A673 (cell line): ENCODE data around the gene CXADR.
"Not testable (repeated sequence)": the region's sequence is repeated elsewhere in the genome, so short reads cannot be mapped to it uniquely, and the experiment has no call there.

Source experiments
- EZH2 ChIP-seq: fragments of 200-600 bp; sonication (generic); IDR thresholded peaks from 2 replicates; pipeline ENCODE4 v1.6.1; 2017; ENCODE audit warnings: borderline replicate concordance, low read depth, mild to moderate bottlenecking, mixed read lengths, antibody characterized with exemption, low read length; ENCODE audit not compliant: poor library complexity, severe bottlenecking
- TF ChIP-seq, protein P1 (sequence below): fragments of 300-800, 200-600 bp; sonication (generic); conservative IDR thresholded peaks from 2 replicates; pipeline ENCODE4 v1.5.1; 2017; ENCODE audit warnings: low read depth, mild to moderate bottlenecking, antibody characterized with exemption, low read length, moderate library complexity, mixed read lengths

DNA sequence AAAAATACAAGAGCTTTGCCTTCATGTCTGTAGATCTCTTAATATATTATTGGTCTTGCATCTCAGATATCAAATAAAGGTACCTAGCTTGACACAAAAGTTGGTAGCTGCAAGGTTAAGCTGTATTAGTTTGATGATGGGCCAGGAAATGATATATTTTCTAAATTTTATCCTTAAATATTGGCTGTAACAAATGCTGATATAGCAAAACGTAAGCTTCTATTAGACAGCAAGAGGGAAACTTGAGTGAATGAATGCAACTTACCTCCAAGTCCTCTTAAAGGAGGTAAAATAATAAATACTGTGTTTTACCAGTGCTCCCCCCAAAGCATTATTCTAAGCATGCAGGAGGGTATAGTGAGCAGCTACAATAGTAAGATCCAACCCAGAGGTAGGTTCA lies 4.2 kb downstream of the CXADR start:
- TF ChIP-seq, protein P1, sequence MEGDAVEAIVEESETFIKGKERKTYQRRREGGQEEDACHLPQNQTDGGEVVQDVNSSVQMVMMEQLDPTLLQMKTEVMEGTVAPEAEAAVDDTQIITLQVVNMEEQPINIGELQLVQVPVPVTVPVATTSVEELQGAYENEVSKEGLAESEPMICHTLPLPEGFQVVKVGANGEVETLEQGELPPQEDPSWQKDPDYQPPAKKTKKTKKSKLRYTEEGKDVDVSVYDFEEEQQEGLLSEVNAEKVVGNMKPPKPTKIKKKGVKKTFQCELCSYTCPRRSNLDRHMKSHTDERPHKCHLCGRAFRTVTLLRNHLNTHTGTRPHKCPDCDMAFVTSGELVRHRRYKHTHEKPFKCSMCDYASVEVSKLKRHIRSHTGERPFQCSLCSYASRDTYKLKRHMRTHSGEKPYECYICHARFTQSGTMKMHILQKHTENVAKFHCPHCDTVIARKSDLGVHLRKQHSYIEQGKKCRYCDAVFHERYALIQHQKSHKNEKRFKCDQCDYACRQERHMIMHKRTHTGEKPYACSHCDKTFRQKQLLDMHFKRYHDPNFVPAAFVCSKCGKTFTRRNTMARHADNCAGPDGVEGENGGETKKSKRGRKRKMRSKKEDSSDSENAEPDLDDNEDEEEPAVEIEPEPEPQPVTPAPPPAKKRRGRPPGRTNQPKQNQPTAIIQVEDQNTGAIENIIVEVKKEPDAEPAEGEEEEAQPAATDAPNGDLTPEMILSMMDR = not testable (repeated sequence)
- not testable (repeated sequence) for TF ChIP-seq EZH2
